GM21447 (cell line): ENCODE measurements around the gene MAPK1IP1L.
A peak's percentile ranks its signal among the peaks of the same experiment; 100 is the strongest.
"Not testable (repeated sequence)": the region's sequence is repeated elsewhere in the genome, so short reads cannot be mapped to it uniquely, and the experiment has no call there.

Experiments used
- ATAC-seq: cut with Tn5 transposase; IDR thresholded peaks from one replicate; pipeline ENCODE4 v1.9.1; 2021; ENCODE audit not compliant: unreplicated experiment

The MAPK1IP1L gene

GRCh38 chr14:55053500-55053899 is 2.1 kb downstream of the MAPK1IP1L start:
- no peak for ATAC-seq

- no peak for ATAC-seq
These were observed 2.7 kb downstream of the MAPK1IP1L start for GRCh38 chr14:55054098-55054497.

GRCh38 chr14:55057919-55058318 is 6.5 kb downstream of the MAPK1IP1L start:
- ATAC-seq, result no peak

GRCh38 chr14:55059333-55059732 is 7.9 kb downstream of the MAPK1IP1L start:
- ATAC-seq, result no peak

- no peak for ATAC-seq
These were observed 11.3 kb downstream of the MAPK1IP1L start for GRCh38 chr14:55062517-55063351.

GRCh38 chr14:55064896-55065295 is 13.4 kb downstream of the MAPK1IP1L start:
- not testable (repeated sequence) for ATAC-seq

- ATAC-seq, result no peak
These were observed 14.0 kb downstream of the MAPK1IP1L start for GRCh38 chr14:55065411-55065810.

GRCh38 chr14:55066223-55066622 is 14.8 kb downstream of the MAPK1IP1L start:
- ATAC-seq, result peak; percentile 44

GRCh38 chr14:55070981-55071411 is 19.5 kb downstream of the MAPK1IP1L start:
- ATAC-seq, result no peak

- ATAC-seq, result peak; percentile 43
These were observed 20.6 kb downstream of the MAPK1IP1L start for GRCh38 chr14:55071870-55072640.

- ATAC-seq, result no peak
These were observed 22.4 kb downstream of the MAPK1IP1L start for GRCh38 chr14:55073856-55074255.

- ATAC-seq, result peak; percentile 55
These were observed 23.2 kb downstream of the MAPK1IP1L start for GRCh38 chr14:55074662-55075061.

GRCh38 chr14:55075628-55076175 is 24.3 kb downstream of the MAPK1IP1L start:
- no peak for ATAC-seq

- ATAC-seq, result no peak
These were observed 26.0 kb downstream of the MAPK1IP1L start for GRCh38 chr14:55077170-55078151.

- not testable (repeated sequence) for ATAC-seq
These were observed 28.5 kb downstream of the MAPK1IP1L start for GRCh38 chr14:55079961-55080360.

GRCh38 chr14:55084401-55085059 is 33.1 kb downstream of the MAPK1IP1L start:
- ATAC-seq, result no peak

GRCh38 chr14:55085060-55085660 is 33.7 kb downstream of the MAPK1IP1L start:
- ATAC-seq, result no peak

GRCh38 chr14:55086938-55087337 is 35.5 kb downstream of the MAPK1IP1L start:
- ATAC-seq, result no peak

- no peak for ATAC-seq
These were observed 36.9 kb downstream of the MAPK1IP1L start for GRCh38 chr14:55088356-55088755.

- no peak for ATAC-seq
These were observed 40.9 kb downstream of the MAPK1IP1L start for GRCh38 chr14:55092341-55092740.
